GM21723 (cell line): ENCODE measurements around the gene RBFOX2.

ENCODE experiments used
- ATAC-seq: cut with Tn5 transposase; IDR thresholded peaks from one replicate; pipeline ENCODE4 v1.9.1; 2021; ENCODE audit warnings: mild to moderate bottlenecking, moderate library complexity; ENCODE audit not compliant: unreplicated experiment

The RBFOX2 gene

DNA sequence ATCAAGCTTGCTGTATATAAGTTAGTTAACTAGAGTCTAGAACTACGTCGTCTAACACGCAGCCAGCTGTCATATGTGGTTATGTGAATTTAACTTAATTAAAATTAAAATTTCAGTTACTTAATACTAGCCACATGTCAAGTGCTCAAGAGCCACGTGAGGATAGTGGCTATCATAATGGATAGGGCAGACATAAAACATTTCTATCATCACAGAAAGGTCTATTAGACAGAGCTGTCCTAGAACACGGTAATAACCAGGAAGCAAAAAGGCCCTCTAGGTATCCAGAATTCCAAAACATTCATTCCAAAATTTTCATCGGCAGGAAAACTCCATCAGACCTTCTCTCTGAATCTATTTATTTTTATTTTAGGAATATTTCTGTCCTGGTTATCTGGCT, 123.9 kb downstream of the RBFOX2 start:
- ATAC-seq = no peak

DNA sequence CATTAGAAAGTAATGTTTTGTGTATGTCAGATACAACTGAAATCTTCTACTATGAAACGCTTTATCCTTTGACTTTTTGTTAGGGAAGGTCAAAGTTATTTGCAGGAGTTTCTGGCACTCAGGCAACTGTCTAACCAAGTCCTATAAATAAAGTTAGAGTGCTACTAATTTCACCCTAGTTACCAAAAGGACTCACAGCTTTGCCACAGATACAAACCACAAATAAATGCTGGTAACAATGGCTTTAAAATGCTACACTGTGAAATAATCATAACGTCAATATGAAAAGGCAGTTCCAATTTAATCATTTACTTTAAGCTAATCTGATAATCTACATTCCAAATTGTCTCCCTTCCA, 124.3 kb downstream of the RBFOX2 start:
- ATAC-seq = no peak

DNA sequence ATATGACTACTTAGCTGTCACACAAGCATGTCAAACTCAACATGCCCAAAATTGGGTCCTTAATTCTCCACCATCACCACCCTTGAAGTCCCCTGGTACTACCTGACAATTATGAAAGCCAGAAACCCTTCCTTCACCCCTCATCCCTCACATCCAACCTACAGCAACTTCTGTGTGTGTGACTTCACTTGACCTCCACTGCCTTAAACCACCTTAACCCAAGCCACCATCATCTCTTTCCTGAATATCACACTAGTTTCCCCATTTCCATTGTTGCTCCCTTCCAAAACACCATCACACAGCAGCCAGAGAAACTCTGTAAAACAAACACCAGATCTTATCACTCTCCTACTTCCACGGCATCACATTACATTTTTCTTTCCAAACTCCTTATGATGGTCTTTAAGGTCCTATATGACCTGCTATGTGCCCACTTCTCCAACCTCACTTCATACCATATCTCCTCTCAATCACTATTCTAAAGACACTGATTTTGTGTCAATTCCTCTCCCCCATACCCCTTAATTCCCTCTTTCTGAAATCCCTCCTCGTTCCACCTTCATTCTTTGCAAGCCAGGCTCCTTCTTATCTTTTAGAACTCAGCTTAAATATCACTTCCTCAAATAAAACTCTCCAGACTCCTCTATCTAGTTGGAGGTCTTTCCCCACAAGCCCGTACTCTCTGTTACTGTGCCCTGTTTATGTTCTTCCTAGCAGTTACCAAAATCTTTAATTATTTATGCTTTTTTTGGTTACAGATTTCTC, 124.9 kb downstream of the RBFOX2 start:
- ATAC-seq = no peak

DNA sequence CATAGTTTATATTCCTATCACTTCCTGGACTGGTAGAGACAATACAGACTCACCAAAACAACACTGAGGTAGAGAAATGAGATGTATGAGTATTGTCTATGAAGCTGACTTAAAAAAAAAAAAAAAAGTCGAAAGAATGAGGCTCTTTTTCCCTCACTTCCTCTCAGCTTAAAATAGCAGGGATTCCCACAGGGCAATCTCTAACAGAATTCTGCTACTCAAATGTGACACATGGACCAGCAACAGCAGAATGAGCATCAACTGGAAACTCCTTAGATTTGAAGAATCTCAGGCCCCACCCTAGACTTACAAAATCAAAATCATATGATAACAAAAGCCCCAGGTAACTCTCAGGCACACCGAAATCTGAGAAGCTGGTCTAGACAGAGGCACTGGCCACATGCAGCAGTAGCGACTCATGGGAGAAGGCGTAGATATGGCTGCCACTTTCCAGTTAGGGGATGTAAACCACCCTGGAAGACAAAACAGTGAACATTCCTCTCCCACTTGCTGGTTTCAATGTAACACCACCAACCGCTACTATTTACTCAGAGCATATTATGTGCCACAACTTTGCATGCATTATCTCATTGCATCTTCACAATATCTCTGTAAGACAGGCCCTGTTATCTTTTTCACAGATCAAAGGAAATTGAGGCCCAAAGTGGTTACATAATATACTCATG, 128.0 kb downstream of the RBFOX2 start:
- no peak for ATAC-seq

DNA sequence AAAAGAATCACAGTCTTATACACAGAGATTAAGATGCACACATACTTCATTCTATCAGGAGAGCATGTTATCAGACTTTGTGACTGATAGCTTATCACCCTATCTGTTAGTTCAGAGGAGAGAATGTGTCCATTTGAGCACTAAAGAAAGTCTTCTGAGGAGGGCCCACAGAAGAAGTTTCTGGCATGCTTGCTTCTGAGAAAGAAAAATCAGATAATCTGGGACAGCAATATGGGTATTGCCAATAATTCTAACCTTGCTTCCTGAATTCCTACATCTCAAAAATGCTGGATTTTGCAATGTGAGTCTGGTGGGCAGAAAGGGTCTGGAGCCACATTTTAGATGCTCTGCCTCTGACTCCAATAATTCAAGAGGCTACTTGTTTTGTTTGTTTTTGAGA, 128.9 kb downstream of the RBFOX2 start:
- no peak for ATAC-seq

DNA sequence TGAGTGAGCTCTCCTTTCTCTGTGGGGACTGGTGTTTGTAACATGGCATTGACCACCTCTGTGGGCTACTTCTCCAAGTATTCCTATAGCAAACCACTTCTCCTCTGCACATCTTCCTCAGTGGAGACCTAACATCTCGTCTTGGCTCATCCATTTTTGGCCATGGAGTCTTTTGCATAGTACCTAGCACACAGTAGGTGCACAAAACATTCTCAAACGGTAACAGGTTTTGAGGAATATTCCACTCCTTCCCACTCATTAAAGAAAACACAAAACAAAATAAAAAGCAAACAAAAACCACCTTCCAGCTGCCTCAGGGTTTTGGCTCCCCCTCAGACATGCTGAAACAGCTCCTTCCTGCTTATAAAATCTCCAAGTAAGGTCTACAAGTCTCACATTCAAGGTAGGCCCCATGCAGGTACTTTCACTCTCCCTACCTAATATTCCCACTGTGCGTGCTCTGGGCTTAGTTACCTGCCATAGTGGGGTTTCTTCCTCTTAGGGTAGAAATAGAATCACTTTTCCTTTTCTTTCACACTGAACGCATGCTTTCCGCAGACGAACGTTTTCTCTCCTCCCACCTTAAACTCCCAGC, 132.4 kb downstream of the RBFOX2 start:
- no peak for ATAC-seq

DNA sequence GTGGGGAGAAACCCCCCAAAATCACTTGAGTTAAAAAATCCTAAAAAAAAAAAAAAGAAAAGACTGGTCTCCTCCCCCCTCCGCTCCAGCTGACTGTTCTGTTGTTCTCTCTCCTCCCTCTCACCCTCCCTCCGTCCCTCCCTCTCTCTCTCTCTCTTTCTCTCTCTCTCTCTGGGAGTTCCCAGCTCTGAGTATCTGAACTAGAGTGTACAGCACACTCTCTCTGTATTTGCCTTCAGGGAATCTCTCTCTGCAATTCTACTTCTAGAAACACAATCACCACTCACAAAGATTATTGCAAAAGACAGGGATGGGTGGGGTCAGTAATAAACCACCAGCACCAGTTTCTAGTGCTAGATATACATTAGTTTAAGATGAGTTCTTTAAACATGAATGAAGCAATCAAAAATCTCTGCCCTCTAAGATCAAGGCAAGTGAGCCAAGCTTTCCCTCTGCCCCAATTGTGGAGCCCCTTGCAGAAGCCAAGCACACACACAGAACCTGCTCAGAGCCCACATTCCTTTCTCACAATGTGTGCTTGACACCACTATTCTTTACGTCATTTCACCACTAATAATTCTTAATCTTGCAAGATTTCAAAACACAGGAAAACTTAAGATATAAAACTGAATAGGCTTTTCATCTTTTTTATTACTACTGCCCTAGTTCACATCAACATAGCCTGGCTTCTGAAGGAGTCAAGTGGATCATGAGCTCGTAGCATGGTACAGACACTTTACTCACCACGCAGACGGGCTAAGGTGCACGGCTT, 133.5 kb downstream of the RBFOX2 start:
- no peak for ATAC-seq

DNA sequence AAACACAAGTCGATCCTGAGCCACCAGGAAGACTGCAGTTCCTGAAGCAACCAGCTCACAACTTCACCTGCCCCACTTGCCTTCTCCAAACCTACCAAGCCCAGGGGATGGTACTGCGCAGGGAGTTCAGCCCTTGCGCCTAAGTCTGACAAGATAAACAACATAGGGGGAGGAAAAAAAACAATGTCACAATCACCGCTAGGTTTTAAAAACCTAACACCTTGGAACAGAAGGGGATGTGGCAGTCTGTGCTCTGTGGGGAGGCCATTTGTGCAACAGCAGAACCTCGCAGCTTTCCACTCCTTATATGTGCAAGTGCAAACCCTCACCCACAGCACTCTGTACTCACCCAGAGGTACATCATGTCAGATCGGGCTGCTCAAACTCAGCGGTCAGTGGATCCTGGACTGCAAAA, 134.2 kb downstream of the RBFOX2 start:
- no peak for ATAC-seq

DNA sequence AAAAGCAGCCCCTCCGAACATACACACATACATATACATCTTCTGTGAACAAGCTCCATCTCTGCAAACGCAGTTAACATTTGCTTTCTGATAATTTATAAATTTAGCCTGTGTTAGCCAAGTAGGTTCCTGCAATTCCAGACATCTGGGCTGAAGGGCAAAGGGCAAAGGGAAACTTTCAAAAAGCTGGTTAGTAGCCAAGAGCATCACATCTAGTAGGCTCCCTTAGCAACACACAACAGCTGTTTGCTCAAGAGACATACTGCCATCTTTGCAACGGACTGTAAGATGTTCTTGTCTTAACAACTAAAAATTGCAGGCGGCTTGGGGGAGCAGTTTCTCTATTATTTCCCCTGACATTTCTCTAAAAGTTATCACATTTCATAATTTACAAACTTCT, 134.9 kb downstream of the RBFOX2 start:
- ATAC-seq = no peak

DNA sequence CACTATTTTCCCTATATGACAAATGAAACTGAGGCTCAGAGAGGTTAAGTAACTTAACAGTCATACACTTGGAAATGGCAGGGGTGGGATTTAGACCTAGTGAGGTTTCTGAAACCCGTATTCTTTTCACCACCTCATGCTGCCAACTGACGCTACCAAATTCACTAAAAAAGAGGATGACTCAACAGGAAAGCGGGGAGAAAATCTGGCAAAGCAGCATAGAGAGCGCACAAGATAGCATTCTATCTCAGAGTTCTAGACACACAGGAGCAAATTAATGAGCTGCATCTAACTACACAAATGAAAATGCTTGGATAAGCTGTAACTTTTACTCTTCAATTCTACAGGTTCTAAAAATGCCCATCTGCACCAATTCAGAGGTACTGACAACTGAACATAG, 136.4 kb downstream of the RBFOX2 start:
- ATAC-seq = no peak

DNA sequence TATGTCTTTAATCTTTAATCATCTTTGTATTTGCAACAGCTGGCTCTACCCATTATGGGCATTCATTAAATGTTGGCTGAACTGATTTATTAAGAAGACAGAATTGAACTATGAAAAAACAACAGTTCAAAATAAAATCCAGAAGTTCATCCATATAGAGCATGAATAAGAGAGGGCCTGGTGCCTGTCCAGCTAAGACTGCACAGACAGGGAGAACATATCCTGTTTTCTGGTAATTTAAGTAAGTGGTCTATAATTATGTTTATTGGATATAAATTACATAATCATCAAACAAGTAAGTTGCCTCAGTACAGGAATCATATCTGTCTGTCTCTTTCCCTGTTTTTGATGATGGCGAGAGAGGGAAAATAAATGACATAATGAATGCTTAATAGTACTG, 137.2 kb downstream of the RBFOX2 start:
- ATAC-seq = no peak

DNA sequence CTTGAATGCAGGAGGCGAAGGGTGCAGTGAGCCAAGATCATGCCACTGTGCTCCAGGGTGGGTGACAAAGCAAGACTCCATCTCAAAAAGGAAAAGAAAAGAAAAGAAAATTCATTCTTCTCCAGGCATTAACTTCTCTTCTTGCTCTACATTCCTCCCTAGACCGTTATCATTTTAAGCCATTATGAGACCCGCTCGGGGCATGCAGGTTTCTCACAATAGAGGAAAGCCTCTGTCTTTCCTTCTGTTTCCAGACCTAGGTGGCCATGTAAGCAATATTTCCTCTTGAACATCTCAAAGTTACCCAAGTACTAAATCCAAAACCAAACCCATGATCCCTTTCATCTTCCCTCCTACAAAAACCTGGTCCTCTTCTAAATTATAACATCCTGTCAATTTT, 139.6 kb downstream of the RBFOX2 start:
- no peak for ATAC-seq

DNA sequence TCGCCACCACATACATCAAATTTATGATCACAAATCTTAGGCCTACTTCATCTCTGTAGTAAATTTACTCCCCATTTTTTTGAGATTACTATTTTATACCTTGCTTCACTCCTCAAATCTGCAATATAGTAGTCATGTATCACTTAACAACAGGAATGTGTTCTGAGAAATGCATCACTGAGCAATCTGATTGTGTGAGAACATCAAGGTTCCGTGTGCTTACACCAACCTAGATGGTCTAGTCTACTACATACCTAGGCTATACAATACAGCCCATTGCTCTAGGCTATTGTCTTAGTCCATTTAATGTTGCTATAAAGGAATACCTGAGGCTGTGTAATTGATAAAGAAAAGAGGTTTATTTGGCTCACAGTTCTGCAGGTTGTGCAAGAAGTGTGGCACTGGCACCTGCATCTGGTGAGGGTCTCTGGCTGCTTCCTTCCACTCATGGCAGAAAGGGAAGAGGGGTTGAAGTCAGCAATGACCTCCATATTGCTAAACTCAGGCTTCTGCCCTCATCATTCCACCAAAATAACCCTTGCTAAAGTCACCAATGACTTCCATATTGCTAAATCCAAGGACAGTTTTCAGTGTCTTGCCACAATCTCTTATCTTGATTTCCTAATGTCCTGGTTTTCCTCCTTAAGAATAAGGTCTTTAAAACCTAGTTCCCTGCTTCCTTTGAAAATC, 140.3 kb downstream of the RBFOX2 start:
- no peak for ATAC-seq

DNA sequence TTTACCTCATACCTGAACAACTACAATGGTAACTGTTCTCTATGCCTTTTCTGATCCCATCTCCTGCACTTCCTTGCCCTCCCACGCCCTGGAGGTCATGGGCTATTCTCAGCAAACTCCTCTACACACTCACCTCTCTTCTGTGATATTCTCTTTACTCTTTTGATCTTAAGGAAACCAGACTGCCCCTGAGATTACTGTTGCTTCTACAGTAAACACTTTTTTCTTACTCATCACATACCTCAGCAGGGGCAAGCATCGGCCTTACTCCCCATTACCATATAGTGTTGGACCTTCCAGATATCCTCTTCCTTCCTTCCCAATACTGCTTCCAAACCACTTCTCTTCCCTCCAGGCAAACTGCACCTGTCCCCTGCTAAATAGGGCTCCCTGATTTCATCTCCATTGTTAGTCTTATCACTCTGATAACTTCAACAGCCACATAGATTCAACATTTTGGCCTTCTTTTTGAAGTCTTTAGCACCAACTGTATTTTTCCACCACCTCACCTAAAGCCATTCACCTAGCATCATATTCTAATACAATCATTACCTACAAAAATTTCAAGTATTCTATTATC, 141.2 kb downstream of the RBFOX2 start:
- ATAC-seq = no peak

DNA sequence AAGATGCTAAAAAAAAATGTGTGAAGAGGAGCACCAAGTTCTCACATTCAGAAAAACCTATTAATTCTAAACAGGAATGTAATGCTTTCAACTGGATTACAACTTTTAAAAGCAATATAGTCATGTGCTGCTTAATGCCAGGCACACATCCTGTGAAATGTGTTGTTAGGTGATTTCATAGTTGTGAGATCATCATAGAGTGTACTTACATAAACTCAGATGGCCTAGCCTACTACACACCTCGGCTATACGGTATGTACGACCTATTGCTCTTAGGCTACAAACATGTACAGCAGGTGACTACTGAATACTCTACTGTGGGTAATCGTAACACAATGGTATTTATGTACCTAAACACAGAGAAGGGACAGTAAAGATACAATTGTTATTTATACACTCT, 142.3 kb downstream of the RBFOX2 start:
- ATAC-seq = no peak

DNA sequence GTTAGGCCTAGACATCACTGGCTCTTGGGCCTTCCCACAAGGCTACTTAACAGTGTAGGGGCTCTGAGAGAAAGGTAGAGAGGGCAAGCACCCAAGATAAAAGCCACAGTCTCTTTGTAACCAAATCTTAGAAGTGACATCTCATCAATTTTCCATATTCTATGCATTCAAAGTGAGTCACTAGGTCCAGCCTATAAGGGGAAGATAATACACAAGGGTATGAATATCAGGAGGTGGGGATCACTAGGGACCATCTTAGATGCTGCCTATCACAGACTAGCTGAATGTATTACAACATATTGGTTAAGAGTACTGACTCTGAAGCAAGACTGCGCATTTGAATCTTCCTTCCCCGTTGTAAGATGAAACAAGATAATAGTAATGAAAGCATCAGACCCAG, 144.1 kb downstream of the RBFOX2 start:
- no peak for ATAC-seq

DNA sequence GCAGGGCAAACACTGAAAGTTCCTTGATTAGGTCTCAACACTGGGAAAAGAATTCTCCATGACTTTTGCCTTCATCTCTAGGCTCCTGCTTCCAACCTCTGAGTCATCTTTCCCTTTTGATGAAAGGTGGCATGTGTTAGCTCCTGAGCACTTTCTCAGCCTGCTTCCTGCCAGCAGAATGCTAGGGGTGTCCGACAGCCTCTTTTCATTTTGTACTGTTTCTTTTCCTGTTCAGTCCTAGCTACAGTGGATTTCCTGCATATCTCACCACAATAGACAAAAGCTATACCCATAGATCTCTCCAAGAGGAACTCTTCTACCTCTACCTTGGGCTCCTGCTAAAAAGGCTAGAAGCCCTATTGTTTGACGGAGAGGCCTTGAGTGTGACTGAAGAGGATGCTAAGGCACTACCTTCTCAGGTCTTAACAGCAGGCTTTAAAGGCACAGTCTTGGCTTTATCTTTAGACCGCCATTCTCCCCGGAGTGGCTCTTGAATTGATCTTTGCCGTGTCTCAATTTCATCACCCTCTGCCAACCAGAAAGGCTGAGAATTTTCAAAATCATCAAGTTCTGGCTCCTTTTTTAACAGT, 145.5 kb downstream of the RBFOX2 start:
- no peak for ATAC-seq

DNA sequence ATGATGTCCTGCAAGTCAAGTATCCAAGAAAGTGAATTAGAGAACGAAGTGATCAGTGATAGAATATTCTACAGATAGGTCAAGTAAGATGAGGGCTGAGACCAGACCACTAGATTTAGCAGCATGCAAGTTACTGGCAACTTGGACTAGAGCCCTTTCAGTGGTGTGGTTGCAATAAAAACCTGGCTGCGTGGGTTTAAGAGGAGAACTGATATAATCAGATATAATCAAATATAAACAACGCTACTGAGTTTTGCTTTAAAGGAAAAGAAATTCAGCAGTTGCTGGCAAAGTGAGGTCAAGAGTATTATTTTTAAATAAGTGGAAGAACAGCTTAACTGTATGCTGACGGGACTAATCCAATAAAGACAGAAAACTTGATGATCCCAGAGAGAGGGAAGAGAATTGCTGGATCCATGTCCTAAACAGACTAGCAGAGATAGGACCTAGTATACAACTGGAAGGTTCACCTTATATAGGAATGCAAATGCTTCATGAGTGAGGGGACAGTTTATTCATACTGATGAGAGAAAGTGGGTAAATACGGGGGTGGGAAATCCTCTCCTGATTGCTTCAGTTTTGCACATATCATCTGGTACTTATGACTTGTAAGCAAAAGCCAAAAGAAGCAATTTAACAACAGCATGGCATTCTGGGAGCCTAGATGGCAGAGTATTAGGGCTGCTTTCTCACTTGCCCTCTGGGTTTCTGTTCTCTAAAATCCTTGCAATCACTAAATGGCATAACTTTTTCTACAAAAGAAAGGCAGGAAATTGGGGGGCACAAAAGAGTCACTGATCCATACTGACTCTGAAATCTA, 146.2 kb downstream of the RBFOX2 start:
- no peak for ATAC-seq

DNA sequence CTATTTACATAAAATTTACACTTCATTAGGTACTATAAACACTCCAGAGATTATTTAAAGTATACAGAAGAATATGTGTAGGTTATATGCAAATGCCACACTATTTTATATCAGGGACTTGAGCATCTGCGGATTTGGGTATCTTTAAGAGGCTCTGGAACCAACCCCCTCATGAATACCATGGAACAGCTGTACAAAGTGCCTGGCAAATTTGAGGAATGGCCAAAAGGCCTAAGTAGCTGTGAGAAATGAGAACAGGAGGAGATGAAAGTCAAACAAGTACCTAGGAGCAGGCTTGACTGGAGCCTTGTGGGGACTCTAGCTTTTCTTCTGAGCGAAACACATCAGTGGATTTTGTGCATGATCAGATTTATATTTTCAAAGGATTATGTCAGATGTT, 149.3 kb downstream of the RBFOX2 start:
- no peak for ATAC-seq
